ENCODE results near the gene SLC4A1AP.

Gene SLC4A1AP

GRCh38 chr2:27640722-27641245 is 22.9 kb upstream of the SLC4A1AP start:
- Histone ChIP-seq H3K27me3 (ENCODE audit: insufficient read depth, low read length, poor library complexity, severe bottlenecking) (no peaks in the 10 kb centered on the region), H3K9me2 (replicated peaks; ENCODE audit: low read depth, low read length) (no peaks in the 10 kb centered on the region), H3K9ac (ENCODE audit: low read depth, low read length, poor library complexity, severe bottlenecking) (no peak overlapping the region), H3K36me3 (ENCODE audit: insufficient read depth, low read length) (peaks cover 56% of the 10 kb centered on the region; the same call in 1 of the 2 replicates), H3K4me3 (ENCODE audit: low read length, poor library complexity, severe bottlenecking) (no peak overlapping the region), H3K4me1 (ENCODE audit: insufficient read depth, low read length, poor library complexity, severe bottlenecking) (no peaks in the 10 kb centered on the region), H3F3A (ENCODE audit: low read depth) (no peaks in the 10 kb centered on the region), H4K20me1 (ENCODE audit: insufficient read depth, low read length, poor library complexity, severe bottlenecking) (no peaks in the 10 kb centered on the region), H2AFZ (ENCODE audit: low read length) (no peak overlapping the region), H3K4me2 (ENCODE audit: low read depth, low read length, poor library complexity, severe bottlenecking) (no peak overlapping the region), H3K79me2 (ENCODE audit: insufficient read depth, low read length) (no peaks in the 10 kb centered on the region), H3K9me3 (ENCODE audit: insufficient read depth, low read depth, low read length) (no peaks in the 10 kb centered on the region)
- no peak for TF ChIP-seq EZH2phosphoT487 (IDR thresholded peaks at IDR 0.05; ENCODE audit: borderline replicate concordance)
- no peak for TF ChIP-seq CTCF (conservative IDR thresholded peaks at IDR 0.05; ENCODE audit: low read length)

GRCh38 chr2:27645197-27645596 is 18.5 kb upstream of the SLC4A1AP start:
- peaks cover 53% of the 10 kb centered on the region; the same call in 1 of the 2 replicates for H3K36me3 ChIP-seq (ENCODE audit: insufficient read depth, low read length)
- H3K27me3 ChIP-seq (ENCODE audit: insufficient read depth, low read length, poor library complexity, severe bottlenecking): no peaks in the 10 kb centered on the region
- no peak overlapping the region for H2AFZ ChIP-seq (ENCODE audit: low read length)
- TF ChIP-seq EZH2phosphoT487 (IDR thresholded peaks at IDR 0.05; ENCODE audit: borderline replicate concordance) (no peak), CTCF (conservative IDR thresholded peaks at IDR 0.05; ENCODE audit: low read length) (no peak)
- H4K20me1 ChIP-seq (ENCODE audit: insufficient read depth, low read length, poor library complexity, severe bottlenecking): no peaks in the 10 kb centered on the region
- no peak overlapping the region for H3K4me2 ChIP-seq (ENCODE audit: low read depth, low read length, poor library complexity, severe bottlenecking)
- no peaks in the 10 kb centered on the region for H3K9me3 ChIP-seq (ENCODE audit: insufficient read depth, low read depth, low read length)
- H3K79me2 ChIP-seq (ENCODE audit: insufficient read depth, low read length): no peaks in the 10 kb centered on the region
- no peak overlapping the region for H3K4me3 ChIP-seq (ENCODE audit: low read length, poor library complexity, severe bottlenecking)
- no peak overlapping the region for H3K9ac ChIP-seq (ENCODE audit: low read depth, low read length, poor library complexity, severe bottlenecking)
- no peaks in the 10 kb centered on the region for H3K4me1 ChIP-seq (ENCODE audit: insufficient read depth, low read length, poor library complexity, severe bottlenecking)
- H3F3A ChIP-seq (ENCODE audit: low read depth): no peaks in the 10 kb centered on the region
- no peaks in the 10 kb centered on the region for H3K9me2 ChIP-seq (replicated peaks; ENCODE audit: low read depth, low read length)

GRCh38 chr2:27647289-27647688 is 16.4 kb upstream of the SLC4A1AP start:
- H4K20me1 ChIP-seq (ENCODE audit: insufficient read depth, low read length, poor library complexity, severe bottlenecking): no peaks in the 10 kb centered on the region
- no peak for TF ChIP-seq EZH2phosphoT487 (IDR thresholded peaks at IDR 0.05; ENCODE audit: borderline replicate concordance)
- TF ChIP-seq CTCF (conservative IDR thresholded peaks at IDR 0.05; ENCODE audit: low read length): no peak

More at GRCh38 chr2:27647289-27647688, 16.4 kb upstream of the SLC4A1AP start:
- Histone ChIP-seq H3F3A (ENCODE audit: low read depth) (0 out of 2 replicates have a peak, but pooled peaks cover 4% of the 10 kb centered on the region), H3K27me3 (ENCODE audit: insufficient read depth, low read length, poor library complexity, severe bottlenecking) (no peaks in the 10 kb centered on the region), H3K9me2 (replicated peaks; ENCODE audit: low read depth, low read length) (no peaks in the 10 kb centered on the region), H3K4me3 (ENCODE audit: low read length, poor library complexity, severe bottlenecking) (no peak overlapping the region), H3K79me2 (ENCODE audit: insufficient read depth, low read length) (no peaks in the 10 kb centered on the region), H2AFZ (ENCODE audit: low read length) (no peak overlapping the region), H3K4me2 (ENCODE audit: low read depth, low read length, poor library complexity, severe bottlenecking) (no peak overlapping the region), H3K4me1 (ENCODE audit: insufficient read depth, low read length, poor library complexity, severe bottlenecking) (no peaks in the 10 kb centered on the region), H3K9me3 (ENCODE audit: insufficient read depth, low read depth, low read length) (no peaks in the 10 kb centered on the region), H3K36me3 (ENCODE audit: insufficient read depth, low read length) (peaks cover 50% of the 10 kb centered on the region; the same call in 1 of the 2 replicates), H3K9ac (ENCODE audit: low read depth, low read length, poor library complexity, severe bottlenecking) (no peak overlapping the region)
